OCI-LY7 (cell line): ENCODE data around the gene GGTLC2.

Experiments used
- CTCF ChIP-seq: fragments of 200-600 bp; sonication (generic); conservative IDR thresholded peaks from 2 replicates; pipeline ENCODE4 v1.5.1; 2014; ENCODE audit warnings: mild to moderate bottlenecking, antibody characterized with exemption, low read length, moderate library complexity, mixed read lengths
- EZH2phosphoT487 ChIP-seq: fragments of 200-600 bp; sonication (generic); IDR thresholded peaks from 2 replicates; pipeline ENCODE4 v1.6.1; 2018; ENCODE audit warnings: low read depth, borderline replicate concordance, mild to moderate bottlenecking, mixed run types, antibody characterized with exemption, low read length, moderate library complexity, mixed read lengths

GRCh38 chr22:22669093-22669492 lies 24.7 kb downstream of the GGTLC2 start:
- TF ChIP-seq EZH2phosphoT487: no peak
- TF ChIP-seq CTCF: no peak
